GM10847 (cell line): Measurements from ENCODE around the gene INKA2.

ENCODE experiments used
- POLR2A ChIP-seq: IDR thresholded peaks from 2 replicates; pipeline ENCODE4 v1.6.1; 2011; ENCODE audit not compliant: insufficient read length; ENCODE audit errors: extremely low read depth

INKA2 gene

GRCh38 chr1:111729271-111729921 is 9.8 kb downstream of the INKA2 start:
- TF ChIP-seq POLR2A, result no peak

- no peak for TF ChIP-seq POLR2A
These were observed 12.1 kb downstream of the INKA2 start for GRCh38 chr1:111727056-111727455.

GRCh38 chr1:111725192-111725591 is 14.0 kb downstream of the INKA2 start:
- TF ChIP-seq POLR2A, result no peak

GRCh38 chr1:111723871-111724270 is 15.3 kb downstream of the INKA2 start:
- TF ChIP-seq POLR2A, result no peak

GRCh38 chr1:111723091-111723806 is 15.9 kb downstream of the INKA2 start:
- no peak for TF ChIP-seq POLR2A

- TF ChIP-seq POLR2A, result no peak
These were observed 18.0 kb downstream of the INKA2 start for GRCh38 chr1:111720977-111721786.

GRCh38 chr1:111720274-111720976 is 18.8 kb downstream of the INKA2 start:
- no peak for TF ChIP-seq POLR2A

- TF ChIP-seq POLR2A, result no peak
These were observed 19.5 kb downstream of the INKA2 start for GRCh38 chr1:111719674-111720132.

GRCh38 chr1:111719135-111719534 is 20.1 kb downstream of the INKA2 start:
- TF ChIP-seq POLR2A, result no peak

- no peak for TF ChIP-seq POLR2A
These were observed 21.7 kb downstream of the INKA2 start for GRCh38 chr1:111717450-111717849.

GRCh38 chr1:111716333-111716732 is 22.9 kb downstream of the INKA2 start:
- TF ChIP-seq POLR2A, result no peak

GRCh38 chr1:111709986-111710385 is 29.2 kb downstream of the INKA2 start:
- TF ChIP-seq POLR2A, result no peak

GRCh38 chr1:111707906-111708305 is 31.3 kb downstream of the INKA2 start:
- TF ChIP-seq POLR2A, result no peak

- no peak for TF ChIP-seq POLR2A
These were observed 32.3 kb downstream of the INKA2 start for GRCh38 chr1:111706921-111707320.

- TF ChIP-seq POLR2A, result no peak
These were observed 33.4 kb downstream of the INKA2 start for GRCh38 chr1:111705841-111706240.

GRCh38 chr1:111704776-111705175 is 34.4 kb downstream of the INKA2 start:
- no peak for TF ChIP-seq POLR2A

GRCh38 chr1:111704240-111704639 is 35.0 kb downstream of the INKA2 start:
- TF ChIP-seq POLR2A, result no peak
